ENCODE measurements around the gene OGFRL1.

The OGFRL1 gene

DNA sequence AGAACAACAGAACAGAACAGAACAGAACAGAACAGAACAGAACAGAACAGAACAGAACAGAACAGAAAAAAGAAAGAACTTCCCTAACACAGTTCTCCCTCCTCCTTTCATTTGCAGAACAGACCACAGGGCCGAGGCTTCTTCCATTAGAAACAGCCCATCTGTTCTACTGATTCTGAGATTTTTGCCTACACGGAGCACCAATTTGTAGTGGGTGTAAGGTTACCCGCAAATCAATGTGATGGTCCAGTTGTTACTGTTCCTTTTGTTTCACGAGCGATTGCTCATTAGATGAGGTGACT, 734 bp upstream of the OGFRL1 start:
- DNase-seq: no peak

DNA sequence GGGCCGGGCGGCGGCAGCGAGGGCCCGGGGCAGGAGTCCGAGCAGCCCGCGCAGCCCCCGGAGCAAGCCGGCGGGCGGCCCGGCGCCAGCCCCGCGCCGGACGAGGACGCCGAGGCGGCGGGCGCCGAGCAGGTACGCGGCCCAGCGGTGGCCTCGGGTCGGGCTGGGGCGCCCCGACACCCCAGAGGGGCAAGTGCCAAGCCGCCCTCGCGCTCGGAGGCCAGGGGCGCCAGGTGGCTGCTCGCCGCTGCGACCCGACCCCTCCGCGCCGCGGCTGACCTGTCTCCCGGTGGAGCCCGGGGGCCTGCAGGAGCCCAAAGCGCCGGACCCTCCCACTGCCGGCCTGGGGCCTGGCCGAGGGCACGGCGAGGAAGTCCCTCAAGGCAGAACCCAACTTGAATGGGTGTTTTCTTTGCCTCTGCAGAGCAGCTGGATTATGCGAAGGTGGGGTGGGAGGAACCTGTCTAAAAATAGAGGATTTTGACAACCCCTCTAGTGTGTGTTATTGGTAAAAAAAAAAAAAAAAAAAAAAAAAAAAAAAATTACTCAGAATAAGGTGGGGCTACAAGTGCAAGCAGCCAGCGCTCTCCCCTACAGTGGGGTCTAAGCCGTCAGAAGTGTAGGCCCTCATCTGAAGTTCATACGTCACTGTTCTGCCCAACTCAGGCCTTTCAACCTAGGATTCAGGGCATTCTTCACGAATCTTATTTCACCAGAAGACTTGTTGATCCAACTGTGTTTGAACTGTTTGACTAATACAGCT, 609 bp downstream of the OGFRL1 start:
- DNase-seq: peak; percentile 35

DNA sequence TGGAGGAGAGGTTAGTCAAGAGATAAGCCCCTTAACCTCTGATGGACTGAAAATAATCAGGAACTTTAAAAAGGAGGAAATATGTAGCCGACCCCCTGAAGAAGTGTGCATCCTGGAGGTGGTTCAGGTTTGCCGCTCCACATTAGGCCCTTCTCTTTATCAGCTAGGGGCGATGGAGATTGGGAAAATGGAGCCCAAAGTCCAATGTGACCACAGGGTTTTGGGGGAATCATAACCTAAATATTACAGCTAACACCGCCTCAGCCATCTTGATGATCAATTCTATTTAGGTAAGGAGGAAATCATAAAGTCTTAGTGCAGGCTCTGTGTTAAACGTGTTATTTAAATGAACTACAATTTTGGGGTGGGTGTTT, 1.2 kb downstream of the OGFRL1 start:
- DNase-seq: peak; percentile 9

DNA sequence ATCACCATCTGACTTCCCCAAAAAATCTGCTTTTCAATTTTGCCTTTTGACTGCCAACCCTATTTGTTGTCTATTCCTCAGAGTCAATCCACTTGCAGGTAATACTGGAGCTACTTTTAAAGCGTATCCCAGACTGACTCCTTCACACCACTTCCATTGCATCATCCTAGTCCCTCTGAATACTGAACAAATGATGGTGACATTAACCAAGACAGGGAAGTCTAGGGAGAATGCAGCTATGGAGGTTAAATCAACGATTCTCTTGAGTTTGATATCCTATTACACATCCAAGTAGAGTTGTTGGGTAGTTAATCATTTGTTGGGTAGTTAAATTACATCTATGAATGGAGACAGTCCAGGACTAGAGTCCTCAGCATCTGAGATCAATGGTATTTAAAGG, 2.0 kb downstream of the OGFRL1 start:
- peak; percentile 14 for DNase-seq

- DNase-seq: peak; percentile 26
These were observed 3.4 kb downstream of the OGFRL1 start for GRCh38 chr6:71292001-71292400.

GRCh38 chr6:71294121-71294523, 5.5 kb downstream of the OGFRL1 start:
- peak; percentile 98 for DNase-seq

DNA sequence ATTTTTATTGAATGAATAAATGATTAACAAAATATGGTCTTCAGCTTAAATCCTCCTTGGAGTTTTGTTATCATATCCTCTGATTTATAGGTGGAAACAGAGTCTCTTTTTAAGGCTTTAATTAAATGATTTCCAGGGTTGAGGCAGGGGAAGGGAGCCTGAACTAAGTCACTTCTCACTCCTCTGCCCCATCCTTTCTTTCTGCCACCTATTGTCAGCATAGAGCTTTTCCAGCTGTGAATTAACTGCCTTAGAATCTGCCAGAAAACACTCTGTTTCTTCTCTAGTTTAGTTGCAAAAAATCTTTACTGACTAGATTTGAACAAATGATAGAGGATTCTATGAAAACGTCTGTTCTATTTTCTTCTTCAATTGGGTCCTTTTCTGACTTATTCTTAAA, 9.8 kb downstream of the OGFRL1 start:
- no peak for DNase-seq

GRCh38 chr6:71299541-71300470, 11.2 kb downstream of the OGFRL1 start:
- peak; percentile 8 for DNase-seq

GRCh38 chr6:71300561-71301168, 12.1 kb downstream of the OGFRL1 start:
- DNase-seq: no peak

- DNase-seq: no peak
These were observed 12.9 kb downstream of the OGFRL1 start for GRCh38 chr6:71301546-71301945.

GRCh38 chr6:71309656-71310055, 21.0 kb downstream of the OGFRL1 start:
- DNase-seq: no peak

- no peak for DNase-seq
These were observed 21.6 kb downstream of the OGFRL1 start for GRCh38 chr6:71310261-71310660.

DNA sequence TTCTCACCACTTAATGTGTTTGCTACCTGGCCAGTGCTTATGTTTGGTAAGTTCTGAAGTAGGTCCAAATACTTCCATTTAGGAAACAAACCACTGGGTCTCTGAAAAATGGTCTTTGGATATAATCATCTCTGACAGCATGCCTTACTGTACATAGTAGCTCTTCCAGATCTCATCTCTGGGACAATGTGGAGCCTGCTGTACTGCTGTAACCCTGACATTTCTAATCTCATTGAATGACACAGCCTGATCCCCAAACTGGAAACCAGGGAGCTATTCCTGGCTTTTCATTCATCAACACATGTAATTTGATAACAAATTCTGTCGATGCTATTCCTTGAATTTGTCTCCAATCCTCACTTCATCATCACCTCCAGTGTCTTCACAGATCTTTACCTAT, 23.5 kb downstream of the OGFRL1 start:
- no peak for DNase-seq

- DNase-seq: no peak
These were observed 28.8 kb downstream of the OGFRL1 start for GRCh38 chr6:71317441-71317840.

- no peak for DNase-seq
These were observed 31.4 kb downstream of the OGFRL1 start for GRCh38 chr6:71320041-71320440.

GRCh38 chr6:71321314-71321713, 32.7 kb downstream of the OGFRL1 start:
- DNase-seq: no peak

DNA sequence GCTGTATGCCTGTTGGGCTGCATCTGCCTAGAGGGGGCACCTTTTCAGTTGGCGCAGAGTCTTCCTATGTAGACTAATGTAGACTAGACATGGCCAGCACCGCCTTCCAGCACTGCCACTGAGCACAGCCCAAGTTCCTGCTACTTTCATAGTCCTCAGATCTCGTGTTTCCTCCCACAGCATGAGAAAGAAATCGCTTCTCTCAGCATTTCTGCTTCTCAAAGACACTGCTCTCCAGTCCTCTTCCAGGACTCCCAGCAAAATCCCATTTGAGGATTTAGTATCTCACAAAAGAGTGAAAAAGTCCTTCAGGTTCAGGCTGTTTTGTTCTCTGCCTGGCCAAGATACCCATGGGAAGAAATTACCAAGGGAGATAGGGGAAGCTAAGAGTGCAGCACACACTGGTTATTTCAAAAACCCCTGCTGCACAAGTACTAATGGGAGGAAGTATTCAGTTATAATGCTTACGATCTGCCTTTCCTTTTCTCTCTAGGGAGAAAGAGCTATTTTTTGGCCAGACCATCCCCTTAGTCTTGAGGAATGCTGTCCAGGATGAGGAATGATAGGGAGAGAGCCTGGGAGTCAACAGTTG, 35.7 kb downstream of the OGFRL1 start:
- no peak for DNase-seq

- no peak for DNase-seq
These were observed 38.0 kb downstream of the OGFRL1 start for GRCh38 chr6:71326611-71327010.

DNA sequence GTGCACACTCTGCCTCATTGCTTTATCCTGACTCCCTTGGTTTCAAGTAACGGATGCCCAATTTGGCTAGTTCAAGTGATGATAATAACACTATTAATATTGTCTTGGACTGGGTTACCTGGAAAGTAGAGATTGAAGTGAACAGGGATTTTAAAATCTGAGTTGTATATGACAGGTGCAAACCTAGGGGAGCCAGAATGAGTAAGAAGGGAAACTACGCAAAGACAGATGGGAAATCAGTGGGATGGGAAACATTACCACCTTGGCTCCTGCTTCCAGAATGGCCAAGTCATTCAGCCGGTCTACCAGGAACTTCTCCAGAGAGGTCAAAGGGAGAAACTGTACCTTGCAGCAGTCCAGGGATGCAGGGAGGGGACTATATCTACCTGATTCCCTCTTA, 41.9 kb downstream of the OGFRL1 start:
- no peak for DNase-seq

DNA sequence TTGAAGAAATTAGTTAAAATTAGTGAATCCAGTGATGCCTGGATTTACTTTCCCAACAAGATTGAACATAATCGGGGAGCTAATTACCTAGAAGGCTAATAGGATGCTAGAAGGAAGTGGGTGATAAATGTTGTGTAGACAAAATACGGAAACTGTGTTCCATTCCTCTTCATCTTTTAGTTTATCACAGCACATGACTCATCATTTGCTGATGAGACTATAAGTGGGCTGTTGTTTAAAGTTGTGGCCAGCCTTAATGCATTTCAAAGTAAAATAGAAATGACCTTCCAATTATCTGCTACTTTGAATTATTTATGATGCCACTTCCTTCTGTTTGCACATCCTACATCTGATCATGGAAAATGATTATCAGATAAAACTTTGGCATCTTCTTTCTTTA, 43.4 kb downstream of the OGFRL1 start:
- DNase-seq: peak; percentile 11

DNA sequence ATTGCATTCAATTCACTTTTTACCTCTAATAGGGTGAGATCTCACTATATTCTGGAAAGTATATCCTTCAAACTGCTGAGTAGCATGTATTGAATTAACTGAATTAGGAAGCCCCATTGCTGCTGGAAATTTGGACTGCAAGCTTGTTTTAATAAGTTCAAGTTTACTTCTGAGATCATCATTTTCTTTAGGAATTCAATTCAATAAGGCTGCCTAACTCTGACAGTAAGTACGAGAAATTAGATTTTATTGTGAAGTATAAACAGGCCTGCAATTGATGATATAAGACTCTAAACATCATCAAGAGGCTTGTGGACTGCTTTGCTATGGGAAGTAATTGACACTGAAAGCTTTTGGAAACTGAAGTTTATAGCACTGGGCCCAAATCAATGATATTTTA, 44.4 kb downstream of the OGFRL1 start:
- DNase-seq: no peak

DNA sequence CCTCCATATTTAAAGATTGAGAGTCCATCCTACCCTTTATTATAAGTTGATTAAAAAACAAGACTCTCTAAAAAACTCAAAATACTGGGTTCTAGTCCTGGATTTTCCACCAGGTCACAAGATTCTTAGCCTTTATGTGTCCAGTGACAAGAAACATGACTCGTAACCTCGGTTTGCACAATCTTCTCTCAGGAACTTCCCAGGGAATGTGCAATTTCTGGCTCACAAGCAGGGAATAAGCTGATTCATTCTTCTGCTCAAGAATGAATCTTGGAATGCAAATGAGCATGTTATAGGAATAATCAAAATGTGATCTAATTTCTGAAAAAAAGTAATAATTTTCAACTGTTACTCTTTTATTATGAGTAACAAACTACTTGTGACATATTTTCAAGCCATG, 45.1 kb downstream of the OGFRL1 start:
- peak; percentile 87 for DNase-seq

GRCh38 chr6:71334768-71335167, 46.2 kb downstream of the OGFRL1 start:
- DNase-seq: no peak

DNA sequence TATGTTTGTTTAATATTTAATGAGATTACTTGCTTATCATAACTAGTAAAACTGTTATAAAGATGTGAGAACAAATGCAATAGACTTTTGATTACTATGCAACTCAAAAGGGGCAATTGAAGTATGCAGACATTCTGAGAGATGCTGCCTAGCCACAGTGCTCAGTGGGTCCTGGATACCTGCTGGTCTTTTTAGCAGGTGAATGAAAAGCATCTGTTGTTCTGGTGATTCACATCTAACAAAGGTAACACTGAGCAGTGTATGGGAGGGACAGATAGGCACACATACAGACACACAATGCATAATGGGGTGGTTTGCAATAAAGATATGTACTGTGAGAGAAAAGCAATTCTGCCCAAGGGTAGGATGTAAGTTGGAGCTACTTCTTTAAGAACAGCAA, 46.9 kb downstream of the OGFRL1 start:
- no peak for DNase-seq
